Activated CD8-positive, alpha-beta T cell treated with anti-CD3 and anti-CD28 coated beads, Interleukin-2, amount 10 ng/mL, durations not matched to agents 7 days and 5 days (primary cell): Measurements from ENCODE around the gene CABLES1. TPM values are rescaled to one million over a fixed set of nuclear protein-coding genes. Genes with fewer than 3 reads are reported as not detected.

Experiments used
- ATAC-seq: fragments of 150-1000 bp; cut with Tn5 transposase; one replicate; pipeline ENCODE4 v1.10.0; 2021; ENCODE audit warnings: moderate library complexity
- CTCF ChIA-PET: fragments of 350-600 bp; sonication (Branson Sonifier 250); formaldehyde crosslinking; loops from one replicate; lab custom pipeline; 2021; ENCODE audit warnings: antibody characterized with exemption; lab: Charles Lee
- POLR2A ChIA-PET: fragments of 350-600 bp; sonication (Branson Sonifier 250); formaldehyde crosslinking; loops from one replicate; lab custom pipeline; 2021; ENCODE audit warnings: antibody characterized with exemption; lab: Charles Lee
- DNase-seq: peaks from one replicate; pipeline ENCODE4 v3.0.0-alpha.2; 2020
- H3K27ac Mint-ChIP-seq: one replicate; pipeline ENCODE4 v1.8.0; 2021; ENCODE audit warnings: mild to moderate bottlenecking, mixed read lengths
- H3K27me3 Mint-ChIP-seq: one replicate; pipeline ENCODE4 v1.8.0; 2021; ENCODE audit warnings: low read depth, mixed read lengths
- H3K36me3 Mint-ChIP-seq: one replicate; pipeline ENCODE4 v1.8.0; 2021; ENCODE audit warnings: low read depth, mixed read lengths
- H3K4me1 Mint-ChIP-seq: one replicate; pipeline ENCODE4 v1.8.0; 2021; ENCODE audit warnings: low read depth, mixed read lengths
- H3K4me3 Mint-ChIP-seq: one replicate; pipeline ENCODE4 v1.8.0; 2021; ENCODE audit warnings: mild to moderate bottlenecking, mixed read lengths
- H3K9me3 Mint-ChIP-seq: one replicate; pipeline ENCODE4 v1.8.0; 2022; ENCODE audit warnings: mixed read lengths; ENCODE audit not compliant: insufficient read depth
- total RNA-seq, 2 experiments: library from RNA; stranded (reverse); gene quantifications; one replicate each; pipeline ENCODE4 v1.2.3, GENCODE V29; 2021

CABLES1 gene
- total RNA-seq, 2 experiments from 2014 or later, result 2.3 to 2.7 TPM

- DNase-seq (no peak), ATAC-seq (no peak)
- POLR2A ChIA-PET, result no interaction called here
- Mint-ChIP-seq H3K27me3 (peaks cover 26% of the 10 kb centered on the region), H3K4me3 (no peak overlapping the region), H3K9me3 (no peaks in the 10 kb centered on the region), H3K4me1 (peaks cover 13% of the 10 kb centered on the region), H3K36me3 (no peaks in the 10 kb centered on the region), H3K27ac (no peak overlapping the region)
- CTCF ChIA-PET, result no interaction called here
These were observed 20.4 kb upstream of the CABLES1 start for GRCh38 chr18:23114911-23115310.

DNA sequence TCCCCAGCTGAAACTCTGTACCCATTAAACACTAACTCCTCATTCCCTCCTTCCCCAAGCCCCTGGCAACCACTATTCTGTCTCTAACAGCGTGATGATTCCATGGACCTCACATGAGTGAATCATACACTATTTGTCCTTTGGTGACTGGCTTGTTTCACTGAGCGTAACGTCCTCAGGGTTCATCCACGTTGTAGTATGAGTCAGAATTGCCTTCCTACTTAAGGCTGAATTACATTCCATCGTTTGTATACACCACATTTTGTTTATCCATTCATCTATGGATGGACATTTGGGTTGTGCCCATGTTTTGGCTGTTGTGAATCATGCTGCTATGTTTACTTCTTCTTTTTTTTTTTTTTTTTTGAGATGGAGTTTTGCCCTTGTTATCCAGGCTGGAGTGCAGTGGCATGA lies 19.6 kb upstream of the CABLES1 start:
- DNase-seq (no peak), ATAC-seq (no peak)
- ChIA-PET POLR2A (no interaction called here), CTCF (interaction anchor here (1.1 kb wide), 1 partner anchor 16 kb away, joined by 6 read pairs; no protein-coding TSS in a partner anchor)
- peaks cover 13% of the 10 kb centered on the region for H3K4me1 Mint-ChIP-seq
- no peak overlapping the region for H3K27ac Mint-ChIP-seq
- no peaks in the 10 kb centered on the region for H3K36me3 Mint-ChIP-seq
- H3K9me3 Mint-ChIP-seq, result no peaks in the 10 kb centered on the region
- H3K4me3 Mint-ChIP-seq, result no peak overlapping the region
- H3K27me3 Mint-ChIP-seq, result peaks cover 26% of the 10 kb centered on the region

DNA sequence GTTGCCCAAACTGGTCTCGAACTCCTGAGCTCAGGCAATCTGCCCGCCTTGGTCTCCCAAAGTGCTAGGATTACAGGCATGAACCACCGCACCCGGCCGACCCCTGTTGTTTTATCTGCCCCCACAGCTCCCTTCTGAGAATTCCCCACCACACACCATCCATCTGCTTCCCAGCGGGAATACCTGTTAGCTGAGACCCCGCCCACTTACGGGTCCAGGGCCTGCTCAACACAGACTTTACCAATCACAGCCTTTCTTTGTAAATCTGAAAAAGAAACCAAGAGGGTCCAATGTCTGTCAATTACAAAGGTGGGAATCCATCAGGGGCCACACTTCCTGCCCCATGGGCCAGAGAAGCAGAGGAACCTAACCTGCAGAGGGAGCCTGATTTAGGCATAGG lies 14.2 kb upstream of the CABLES1 start:
- Mint-ChIP-seq H3K9me3 (no peaks in the 10 kb centered on the region), H3K27me3 (peaks cover 8% of the 10 kb centered on the region), H3K4me1 (no peaks in the 10 kb centered on the region), H3K4me3 (no peak overlapping the region), H3K27ac (no peak overlapping the region), H3K36me3 (no peaks in the 10 kb centered on the region)
- DNase-seq (no peak), ATAC-seq (no peak)
- POLR2A ChIA-PET, result no interaction called here
- CTCF ChIA-PET, result interaction anchor here (2.3 kb wide), 1 partner anchor 9 kb away, joined by 10 read pairs; no protein-coding TSS in a partner anchor

DNA sequence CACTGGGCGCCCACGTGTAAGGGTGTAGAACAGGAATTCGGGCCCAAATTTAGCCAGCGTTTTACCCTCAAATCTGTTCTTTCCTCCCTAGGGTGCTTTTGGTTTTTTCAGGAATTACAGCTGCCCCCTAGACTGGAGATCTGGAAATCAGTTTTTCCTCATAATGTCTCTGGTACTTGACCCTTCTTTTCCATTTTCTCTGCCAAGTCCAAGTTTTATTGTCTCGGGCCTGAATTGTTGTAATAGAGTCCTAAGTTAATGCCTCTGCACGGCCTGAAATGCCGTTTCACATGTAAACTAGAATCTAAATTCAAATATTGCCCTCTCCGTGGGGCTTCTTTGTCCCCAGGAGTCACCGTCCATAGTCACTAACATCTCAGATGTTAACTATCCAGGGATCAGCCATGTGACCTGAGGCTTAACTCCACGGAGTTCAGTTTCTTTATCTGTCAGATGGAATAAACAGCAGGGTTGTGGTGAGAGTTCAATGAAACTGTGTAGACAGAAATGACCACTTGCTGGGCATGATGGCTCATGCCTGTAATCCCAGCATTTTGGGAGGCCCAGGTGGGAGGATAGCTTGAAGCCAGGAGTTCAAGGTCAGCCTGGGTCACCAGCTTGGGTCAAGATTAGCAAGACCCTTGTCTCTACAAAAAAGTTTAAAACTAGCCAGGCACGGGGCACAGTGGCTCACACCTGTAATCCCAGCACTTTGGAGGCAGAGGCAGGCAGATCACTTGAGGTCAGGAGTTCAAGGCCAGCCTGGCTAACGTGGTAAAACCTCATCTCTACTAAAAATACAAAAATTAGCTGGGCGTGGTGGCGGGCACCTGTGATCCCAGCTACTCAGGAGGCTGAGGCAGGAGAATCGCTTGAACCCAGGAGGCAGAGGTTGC lies 12.7 kb upstream of the CABLES1 start:
- no peak for ATAC-seq
- DNase-seq, result no peak
- no peak overlapping the region for H3K27ac Mint-ChIP-seq
- peaks cover 8% of the 10 kb centered on the region for H3K27me3 Mint-ChIP-seq
- H3K9me3 Mint-ChIP-seq, result no peaks in the 10 kb centered on the region
- POLR2A ChIA-PET, result no interaction called here
- CTCF ChIA-PET, result no interaction called here
- no peaks in the 10 kb centered on the region for H3K36me3 Mint-ChIP-seq
- H3K4me1 Mint-ChIP-seq, result no peaks in the 10 kb centered on the region
- no peak overlapping the region for H3K4me3 Mint-ChIP-seq

GRCh38 chr18:23126376-23127056 lies 8.8 kb upstream of the CABLES1 start:
- ChIA-PET CTCF (interaction anchor here (1.4 kb wide), 1 partner anchor 285 kb away, joined by 5 read pairs; no protein-coding TSS in a partner anchor), POLR2A (no interaction called here)
- no peaks in the 10 kb centered on the region for H3K9me3 Mint-ChIP-seq
- no peak overlapping the region for H3K27ac Mint-ChIP-seq
- no peak overlapping the region for H3K4me3 Mint-ChIP-seq
- ATAC-seq (no peak), DNase-seq (no peak)
- no peaks in the 10 kb centered on the region for H3K36me3 Mint-ChIP-seq
- H3K4me1 Mint-ChIP-seq, result peaks cover under 1% of the 10 kb centered on the region
- H3K27me3 Mint-ChIP-seq, result peaks cover 4% of the 10 kb centered on the region

DNA sequence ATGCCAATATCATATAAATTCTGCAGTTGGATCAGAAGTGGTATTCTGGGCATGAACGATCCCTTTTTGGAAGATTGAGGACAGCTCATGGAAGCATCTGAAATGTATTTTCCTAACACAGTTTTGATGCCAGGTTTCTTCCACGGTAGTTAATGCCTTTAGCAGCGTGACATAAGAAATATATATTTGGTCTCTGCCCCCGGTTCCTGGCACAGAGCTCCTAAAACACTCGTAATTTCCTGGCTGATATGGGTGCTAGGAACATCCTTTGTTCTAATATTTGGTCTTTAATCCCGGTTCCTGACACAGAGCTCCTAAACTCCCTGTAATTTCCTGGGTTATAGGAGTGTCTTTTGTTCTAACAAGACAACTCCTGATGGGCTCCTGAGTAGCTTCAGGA lies 8.2 kb upstream of the CABLES1 start:
- DNase-seq (no peak), ATAC-seq (no peak)
- CTCF ChIA-PET, result interaction anchor here (1.0 to 7.6 kb wide), 3 partner anchors 233 to 285 kb away, joined by 4 to 94 read pairs (median 5); no protein-coding TSS in a partner anchor
- no peaks in the 10 kb centered on the region for H3K9me3 Mint-ChIP-seq
- peaks cover 4% of the 10 kb centered on the region for H3K27me3 Mint-ChIP-seq
- POLR2A ChIA-PET, result no interaction called here
- peaks cover 6% of the 10 kb centered on the region for H3K4me1 Mint-ChIP-seq
- no peaks in the 10 kb centered on the region for H3K36me3 Mint-ChIP-seq
- no peak overlapping the region for H3K27ac Mint-ChIP-seq
- no peak overlapping the region for H3K4me3 Mint-ChIP-seq

DNA sequence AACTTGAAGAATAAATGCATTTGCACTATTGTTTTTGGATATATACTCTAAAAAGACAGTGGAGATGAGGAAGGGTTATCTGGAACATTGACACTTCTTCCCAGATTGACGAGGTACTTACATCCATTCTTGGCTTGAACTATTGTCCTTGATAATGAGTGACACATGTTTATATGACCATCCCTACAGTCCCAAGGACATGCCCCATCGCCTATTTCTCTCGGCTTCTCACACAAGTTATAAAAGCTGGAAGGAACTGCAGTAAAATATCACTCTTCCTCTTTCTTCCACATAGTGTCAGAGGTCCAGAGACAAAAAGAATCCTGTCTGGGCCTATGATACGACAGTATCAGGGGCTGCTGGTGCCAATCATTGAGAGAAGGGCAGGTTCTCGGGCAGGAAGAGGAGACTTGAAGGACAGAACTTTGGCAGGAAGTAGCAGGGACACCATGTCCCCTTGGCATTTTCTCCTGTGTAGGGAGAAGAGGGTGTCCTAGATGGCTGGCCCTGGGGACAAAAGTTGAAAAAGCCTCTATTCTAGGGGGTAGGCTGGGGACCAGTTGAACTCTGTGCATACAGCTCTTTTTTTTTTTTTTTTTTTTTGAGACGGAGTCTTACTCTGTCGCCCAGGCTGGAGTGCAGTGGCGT lies 5.8 kb upstream of the CABLES1 start:
- Mint-ChIP-seq H3K36me3 (no peaks in the 10 kb centered on the region), H3K9me3 (no peaks in the 10 kb centered on the region), H3K27me3 (peaks cover 6% of the 10 kb centered on the region), H3K4me1 (peaks cover 19% of the 10 kb centered on the region), H3K27ac (no peak overlapping the region), H3K4me3 (no peak overlapping the region)
- DNase-seq (no peak), ATAC-seq (no peak)
- ChIA-PET CTCF (interaction anchor here (0.9 to 7.6 kb wide), 10 partner anchors 9 to 282 kb away, joined by 3 to 94 read pairs (median 4); no protein-coding TSS in a partner anchor), POLR2A (no interaction called here)

GRCh38 chr18:23131693-23132319 lies 3.5 kb upstream of the CABLES1 start:
- Mint-ChIP-seq H3K27me3 (peaks cover 13% of the 10 kb centered on the region), H3K9me3 (no peaks in the 10 kb centered on the region), H3K36me3 (no peaks in the 10 kb centered on the region), H3K4me3 (no peak overlapping the region), H3K27ac (no peak overlapping the region), H3K4me1 (peaks cover 29% of the 10 kb centered on the region)
- DNase-seq, result peak; percentile 82
- ChIA-PET POLR2A (no interaction called here), CTCF (interaction anchor here (0.6 to 7.6 kb wide), 39 partner anchors 10 to 1685 kb away, joined by 3 to 94 read pairs (median 3); no protein-coding TSS in a partner anchor)
- ATAC-seq, result no peak

DNA sequence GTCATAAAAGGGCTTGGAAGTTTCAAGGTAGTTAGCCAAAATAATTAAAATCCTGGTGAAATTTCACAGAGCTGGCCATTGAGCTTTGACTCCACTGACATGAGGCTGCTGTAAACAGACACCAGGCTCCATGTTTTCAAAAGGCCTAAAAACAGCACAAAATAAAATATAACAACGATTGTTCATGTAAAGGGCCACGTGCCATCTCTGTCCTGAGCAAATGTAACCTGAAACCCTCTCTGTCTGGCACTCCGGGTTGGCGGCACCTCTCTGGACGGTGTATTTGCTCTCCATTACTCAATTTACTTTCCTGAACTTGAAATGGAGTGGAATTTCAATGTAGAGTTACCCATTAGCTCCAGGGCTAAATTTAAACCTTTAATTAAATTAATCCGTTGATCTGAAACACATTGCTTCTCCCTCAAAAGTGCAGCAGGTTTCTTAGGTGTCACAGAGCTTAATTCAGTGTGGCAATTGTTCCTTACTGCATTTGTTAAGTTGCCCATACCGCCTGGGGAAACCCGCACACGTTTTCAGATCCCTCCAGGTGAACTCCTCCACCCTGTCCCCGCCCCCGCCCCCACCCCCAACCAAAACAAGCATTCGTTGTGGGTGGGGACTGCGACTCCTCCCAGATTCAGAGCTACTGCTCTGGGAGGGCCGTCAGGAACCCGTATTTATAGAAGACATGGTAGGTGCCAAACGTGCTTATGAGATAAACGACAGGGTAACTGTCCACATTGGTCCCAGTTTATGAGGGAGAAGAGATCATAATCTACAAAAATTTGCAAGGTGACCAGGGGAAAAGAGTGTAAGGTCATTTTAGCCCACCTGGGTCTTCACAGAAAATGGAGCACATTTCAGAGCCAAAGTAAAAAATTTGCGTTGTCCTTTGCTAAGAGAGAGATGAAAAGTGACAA lies 1.2 kb upstream of the CABLES1 start:
- DNase-seq, result peak; percentile 39
- H3K27ac Mint-ChIP-seq, result no peak overlapping the region
- ATAC-seq, result no peak

DNA sequence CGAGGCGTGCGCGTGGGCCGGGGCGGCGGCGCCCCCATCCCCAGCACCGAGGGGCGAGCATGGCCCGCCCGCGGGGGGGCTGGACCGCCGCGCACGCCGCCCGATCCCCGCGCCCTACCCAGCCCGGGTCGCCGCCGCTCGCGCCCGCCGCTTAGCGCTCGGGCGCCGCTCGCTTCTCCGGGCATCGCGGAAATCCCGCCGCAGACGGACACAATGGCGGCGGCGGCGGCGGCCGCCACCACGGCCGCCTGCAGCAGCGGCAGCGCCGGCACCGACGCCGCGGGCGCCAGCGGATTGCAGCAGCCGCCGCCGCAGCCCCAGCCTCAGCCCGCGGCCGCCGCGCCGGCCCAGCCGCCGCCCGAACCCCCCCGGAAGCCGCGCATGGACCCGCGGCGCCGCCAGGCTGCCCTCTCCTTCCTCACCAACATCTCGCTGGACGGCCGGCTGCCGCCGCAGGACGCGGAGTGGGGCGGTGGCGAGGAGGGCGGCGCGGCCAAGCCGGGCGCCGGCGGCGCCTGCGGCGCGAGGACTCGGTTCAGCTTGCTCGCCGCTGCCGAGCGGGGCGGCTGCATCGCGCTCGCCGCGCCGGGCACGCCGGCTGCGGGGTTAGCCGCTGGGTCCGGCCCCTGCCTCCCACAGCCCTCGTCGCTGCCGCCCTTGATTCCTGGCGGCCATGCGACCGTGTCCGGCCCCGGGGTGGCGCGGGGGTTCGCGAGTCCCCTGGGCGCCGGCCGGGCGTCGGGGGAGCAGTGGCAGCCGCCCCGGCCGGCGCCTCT lies 453 bp downstream of the CABLES1 start:
- DNase-seq (peak; percentile 29), ATAC-seq (peak; percentile 52)
- Mint-ChIP-seq H3K27me3 (peaks cover 32% of the 10 kb centered on the region), H3K27ac (no peak overlapping the region), H3K4me3 (peak overlapping the region; percentile 45), H3K4me1 (peaks cover 40% of the 10 kb centered on the region), H3K36me3 (no peaks in the 10 kb centered on the region), H3K9me3 (no peaks in the 10 kb centered on the region)
- ChIA-PET CTCF (interaction anchor here (0.7 to 2.3 kb wide), 2 partner anchors 64 to 269 kb away, joined by 3 to 6 read pairs; no protein-coding TSS in a partner anchor), POLR2A (interaction anchor here (0.9 kb wide), 1 partner anchor 225 kb away, joined by 3 read pairs; no protein-coding TSS in a partner anchor)

More for the DNA sequence above, 1.2 kb upstream of the CABLES1 start:
- Mint-ChIP-seq H3K27me3 (peaks cover 32% of the 10 kb centered on the region), H3K9me3 (no peaks in the 10 kb centered on the region), H3K36me3 (no peaks in the 10 kb centered on the region), H3K4me3 (peak overlapping the region; percentile 78), H3K4me1 (peaks cover 37% of the 10 kb centered on the region)
- ChIA-PET POLR2A (interaction anchor here (0.6 to 1.0 kb wide), 3 partner anchors 47 to 105 kb away, joined by 3 read pairs; no protein-coding TSS in a partner anchor), CTCF (interaction anchor here (1.0 to 7.6 kb wide), 10 partner anchors 13 to 279 kb away, joined by 3 to 94 read pairs (median 6); no protein-coding TSS in a partner anchor)
